HG03460 (cell line): Measurements from ENCODE around the gene GTF3C4.

Experiments
- ATAC-seq: cut with Tn5 transposase; IDR thresholded peaks from one replicate; pipeline ENCODE4 v1.9.1; 2021; ENCODE audit not compliant: unreplicated experiment

The GTF3C4 gene

GRCh38 chr9:132729235-132729890 is 59.1 kb downstream of the GTF3C4 start:
- ATAC-seq: no peak

GRCh38 chr9:132730054-132731033 is 60.1 kb downstream of the GTF3C4 start:
- no peak for ATAC-seq

GRCh38 chr9:132731230-132731629 is 61.0 kb downstream of the GTF3C4 start:
- ATAC-seq: no peak

- no peak for ATAC-seq
Measured at GRCh38 chr9:132732326-132733259, 62.3 kb downstream of the GTF3C4 start.

GRCh38 chr9:132733260-132733815 is 63.1 kb downstream of the GTF3C4 start:
- no peak for ATAC-seq

- no peak for ATAC-seq
Measured at GRCh38 chr9:132739710-132740310, 69.5 kb downstream of the GTF3C4 start.

GRCh38 chr9:132740526-132741309 is 70.5 kb downstream of the GTF3C4 start:
- ATAC-seq: no peak

GRCh38 chr9:132742821-132743311 is 72.6 kb downstream of the GTF3C4 start:
- ATAC-seq: no peak

GRCh38 chr9:132743931-132744479 is 73.7 kb downstream of the GTF3C4 start:
- no peak for ATAC-seq
